ENCODE measurements around the gene KCNIP3.
"Not testable (repeated sequence)": the region's sequence is repeated elsewhere in the genome, so short reads cannot be mapped to it uniquely, and the experiment has no call there.

KCNIP3 gene

GRCh38 chr2:95376311-95377215 lies 79.4 kb downstream of the KCNIP3 start:
- H3K4me3 Mint-ChIP-seq: no peak overlapping the region
- no peaks in the 10 kb centered on the region for H3K9me3 Mint-ChIP-seq
- peaks cover 16% of the 10 kb centered on the region for H3K27me3 Mint-ChIP-seq
- no peaks in the 10 kb centered on the region for H3K36me3 Mint-ChIP-seq (ENCODE audit: low read depth)
- H3K27ac Mint-ChIP-seq: no peak overlapping the region
- no peaks in the 10 kb centered on the region for H3K4me1 Mint-ChIP-seq (ENCODE audit: low read depth)

GRCh38 chr2:95377216-95378123 lies 80.3 kb downstream of the KCNIP3 start:
- H3K4me3 Mint-ChIP-seq: no peak overlapping the region
- no peaks in the 10 kb centered on the region for H3K4me1 Mint-ChIP-seq (ENCODE audit: low read depth)
- H3K27me3 Mint-ChIP-seq: peaks cover 11% of the 10 kb centered on the region
- H3K9me3 Mint-ChIP-seq: no peaks in the 10 kb centered on the region
- no peak overlapping the region for H3K27ac Mint-ChIP-seq
- no peaks in the 10 kb centered on the region for H3K36me3 Mint-ChIP-seq (ENCODE audit: low read depth)

- not testable (repeated sequence) for H3K27ac Mint-ChIP-seq; H3K27me3 Mint-ChIP-seq; H3K4me1 Mint-ChIP-seq (ENCODE audit: low read depth)
Observed at GRCh38 chr2:95378281-95378680, 81.1 kb downstream of the KCNIP3 start.

GRCh38 chr2:95379371-95379831 lies 82.3 kb downstream of the KCNIP3 start:
- H3K36me3 Mint-ChIP-seq (ENCODE audit: low read depth): no peaks in the 10 kb centered on the region
- no peaks in the 10 kb centered on the region for H3K4me1 Mint-ChIP-seq (ENCODE audit: low read depth)
- H3K4me3 Mint-ChIP-seq: no peak overlapping the region
- H3K27me3 Mint-ChIP-seq: peaks cover 9% of the 10 kb centered on the region
- no peak overlapping the region for H3K27ac Mint-ChIP-seq
- H3K9me3 Mint-ChIP-seq: no peaks in the 10 kb centered on the region

More at GRCh38 chr2:95378281-95378680, 81.1 kb downstream of the KCNIP3 start:
- not testable (repeated sequence) for H3K36me3 Mint-ChIP-seq (ENCODE audit: low read depth); H3K4me3 Mint-ChIP-seq; H3K9me3 Mint-ChIP-seq

GRCh38 chr2:95380280-95380679 lies 83.1 kb downstream of the KCNIP3 start:
- Mint-ChIP-seq H3K4me1 (ENCODE audit: low read depth) (no peaks in the 10 kb centered on the region), H3K4me3 (no peak overlapping the region), H3K9me3 (no peaks in the 10 kb centered on the region), H3K27me3 (peaks cover 9% of the 10 kb centered on the region), H3K36me3 (ENCODE audit: low read depth) (no peaks in the 10 kb centered on the region), H3K27ac (no peak overlapping the region)

GRCh38 chr2:95380731-95381130 lies 83.6 kb downstream of the KCNIP3 start:
- Mint-ChIP-seq H3K27me3 (peaks cover 9% of the 10 kb centered on the region), H3K36me3 (ENCODE audit: low read depth) (no peaks in the 10 kb centered on the region), H3K9me3 (no peaks in the 10 kb centered on the region), H3K4me3 (no peak overlapping the region), H3K27ac (no peak overlapping the region), H3K4me1 (ENCODE audit: low read depth) (no peaks in the 10 kb centered on the region)

GRCh38 chr2:95381212-95382191 lies 84.4 kb downstream of the KCNIP3 start:
- Mint-ChIP-seq H3K36me3 (ENCODE audit: low read depth) (no peaks in the 10 kb centered on the region), H3K9me3 (no peaks in the 10 kb centered on the region), H3K4me3 (no peak overlapping the region), H3K4me1 (ENCODE audit: low read depth) (no peaks in the 10 kb centered on the region), H3K27me3 (peaks cover 8% of the 10 kb centered on the region), H3K27ac (no peak overlapping the region)

GRCh38 chr2:95382192-95382591 lies 85.0 kb downstream of the KCNIP3 start:
- Mint-ChIP-seq H3K4me3 (no peak overlapping the region), H3K9me3 (no peaks in the 10 kb centered on the region)

GRCh38 chr2:95382686-95383634 lies 85.8 kb downstream of the KCNIP3 start:
- Mint-ChIP-seq H3K27ac (no peak overlapping the region), H3K27me3 (peaks cover 4% of the 10 kb centered on the region), H3K36me3 (ENCODE audit: low read depth) (no peaks in the 10 kb centered on the region), H3K4me3 (no peak overlapping the region), H3K4me1 (ENCODE audit: low read depth) (no peaks in the 10 kb centered on the region), H3K9me3 (no peaks in the 10 kb centered on the region)

More at GRCh38 chr2:95382192-95382591, 85.0 kb downstream of the KCNIP3 start:
- Mint-ChIP-seq H3K27me3 (peaks cover 4% of the 10 kb centered on the region), H3K4me1 (ENCODE audit: low read depth) (no peaks in the 10 kb centered on the region), H3K27ac (no peak overlapping the region), H3K36me3 (ENCODE audit: low read depth) (no peaks in the 10 kb centered on the region)

- no peaks in the 10 kb centered on the region for H3K36me3 Mint-ChIP-seq (ENCODE audit: low read depth)
- H3K27me3 Mint-ChIP-seq: peaks cover 4% of the 10 kb centered on the region
- no peaks in the 10 kb centered on the region for H3K4me1 Mint-ChIP-seq (ENCODE audit: low read depth)
- no peak overlapping the region for H3K27ac Mint-ChIP-seq
- no peak overlapping the region for H3K4me3 Mint-ChIP-seq
- no peaks in the 10 kb centered on the region for H3K9me3 Mint-ChIP-seq
Observed at GRCh38 chr2:95383635-95384027, 86.5 kb downstream of the KCNIP3 start.

- H3K4me1 Mint-ChIP-seq (ENCODE audit: low read depth): no peaks in the 10 kb centered on the region
- no peak overlapping the region for H3K27ac Mint-ChIP-seq
- H3K36me3 Mint-ChIP-seq (ENCODE audit: low read depth): no peaks in the 10 kb centered on the region
- no peak overlapping the region for H3K4me3 Mint-ChIP-seq
- H3K9me3 Mint-ChIP-seq: no peaks in the 10 kb centered on the region
- H3K27me3 Mint-ChIP-seq: peaks cover under 1% of the 10 kb centered on the region
Observed at GRCh38 chr2:95384854-95385569, 87.9 kb downstream of the KCNIP3 start.

- no peak overlapping the region for H3K27ac Mint-ChIP-seq
Observed at GRCh38 chr2:95385570-95385984, 88.4 kb downstream of the KCNIP3 start.

GRCh38 chr2:95386031-95386430 lies 88.9 kb downstream of the KCNIP3 start:
- Mint-ChIP-seq H3K9me3 (no peaks in the 10 kb centered on the region), H3K36me3 (ENCODE audit: low read depth) (no peaks in the 10 kb centered on the region)

More at GRCh38 chr2:95385570-95385984, 88.4 kb downstream of the KCNIP3 start:
- no peaks in the 10 kb centered on the region for H3K36me3 Mint-ChIP-seq (ENCODE audit: low read depth)
- H3K27me3 Mint-ChIP-seq: no peaks in the 10 kb centered on the region
- H3K4me1 Mint-ChIP-seq (ENCODE audit: low read depth): no peaks in the 10 kb centered on the region
- H3K4me3 Mint-ChIP-seq: no peak overlapping the region
- H3K9me3 Mint-ChIP-seq: no peaks in the 10 kb centered on the region

More at GRCh38 chr2:95386031-95386430, 88.9 kb downstream of the KCNIP3 start:
- H3K4me1 Mint-ChIP-seq (ENCODE audit: low read depth): no peaks in the 10 kb centered on the region
- H3K27ac Mint-ChIP-seq: no peak overlapping the region
- no peaks in the 10 kb centered on the region for H3K27me3 Mint-ChIP-seq
- H3K4me3 Mint-ChIP-seq: no peak overlapping the region
